Activated naive CD8-positive, alpha-beta T cell (primary cell): ENCODE measurements around the gene ANXA4.
A peak's percentile ranks its signal among the peaks of the same experiment; 100 is the strongest.
"Not testable (repeated sequence)": the region's sequence is repeated elsewhere in the genome, so short reads cannot be mapped to it uniquely, and the experiment has no call there.

Experiments
- H3K27ac Mint-ChIP-seq: one replicate; pipeline ENCODE4 v1.8.0; 2021; ENCODE audit warnings: mixed read lengths
- H3K27me3 Mint-ChIP-seq: one replicate; pipeline ENCODE4 v1.8.0; 2021; ENCODE audit warnings: mixed read lengths
- H3K36me3 Mint-ChIP-seq: one replicate; pipeline ENCODE4 v1.8.0; 2021; ENCODE audit warnings: mixed read lengths
- H3K4me1 Mint-ChIP-seq: one replicate; pipeline ENCODE4 v1.8.0; 2021; ENCODE audit warnings: low read depth, mixed read lengths
- H3K4me3 Mint-ChIP-seq: one replicate; pipeline ENCODE4 v1.8.0; 2021; ENCODE audit warnings: mild to moderate bottlenecking, mixed read lengths
- H3K9me3 Mint-ChIP-seq: one replicate; pipeline ENCODE4 v1.8.0; 2021; ENCODE audit warnings: low read depth, mixed read lengths

The ANXA4 gene

DNA sequence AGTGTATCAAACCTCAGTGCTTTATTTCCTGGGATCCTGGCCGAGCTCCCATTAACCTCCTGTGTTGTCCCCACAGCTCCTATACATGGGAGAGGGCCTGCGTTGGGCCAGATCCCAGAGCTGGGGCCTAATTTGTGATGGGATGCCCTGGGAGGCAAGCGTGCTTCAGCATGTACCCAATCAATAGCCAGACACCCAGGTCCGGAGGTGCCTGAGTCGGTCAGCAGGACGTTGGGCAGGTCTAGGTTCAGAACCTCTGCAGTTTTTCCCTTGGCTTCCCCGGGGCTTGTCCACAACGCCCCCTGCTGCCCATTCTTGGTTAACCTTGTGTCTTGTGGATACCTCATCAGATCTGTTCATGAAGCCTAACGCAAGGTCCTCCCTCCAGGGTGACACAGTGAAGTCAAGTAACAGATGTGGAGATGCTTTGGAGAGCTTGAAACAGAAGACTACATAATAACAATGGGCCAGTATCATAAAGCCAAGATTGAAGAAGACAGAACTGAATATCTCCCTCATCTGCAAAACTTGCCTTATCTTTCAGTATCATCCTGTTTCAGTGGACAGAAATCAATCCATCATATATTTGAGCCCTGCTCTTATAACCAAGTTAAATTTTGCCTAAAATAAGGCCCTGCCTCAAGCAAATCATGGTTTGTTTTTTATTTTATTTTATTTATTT is 27.3 kb upstream of the ANXA4 start:
- peak overlapping the region; percentile 1 for H3K27ac Mint-ChIP-seq
- not testable (repeated sequence) for H3K36me3 Mint-ChIP-seq, H3K9me3 Mint-ChIP-seq, H3K4me3 Mint-ChIP-seq, H3K27me3 Mint-ChIP-seq
- peaks cover 13% of the 10 kb centered on the region for H3K4me1 Mint-ChIP-seq

DNA sequence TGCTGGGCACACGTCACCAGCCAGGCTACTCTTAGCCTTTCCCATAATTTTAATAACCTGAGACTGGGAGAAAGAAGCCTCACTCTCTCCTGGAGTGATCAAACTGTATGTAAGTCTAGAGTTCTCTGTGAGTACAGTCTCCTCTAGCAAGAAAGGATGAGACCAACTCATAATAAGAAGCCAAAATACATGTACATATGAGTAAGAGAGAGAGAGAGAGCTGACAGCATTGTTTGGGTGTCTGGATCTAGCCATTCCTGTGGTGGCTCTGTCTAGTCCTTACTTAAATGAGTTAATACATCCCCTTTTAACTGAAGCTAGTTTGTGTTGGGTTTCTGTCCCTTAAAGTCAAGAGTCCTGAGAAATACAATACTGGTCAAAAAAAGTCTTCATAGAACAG is 26.0 kb upstream of the ANXA4 start:
- H3K36me3 Mint-ChIP-seq = peaks cover 4% of the 10 kb centered on the region
- H3K27ac Mint-ChIP-seq = no peak overlapping the region
- no peaks in the 10 kb centered on the region for H3K27me3 Mint-ChIP-seq
- H3K4me3 Mint-ChIP-seq = no peak overlapping the region
- peaks cover 4% of the 10 kb centered on the region for H3K9me3 Mint-ChIP-seq
- peaks cover 13% of the 10 kb centered on the region for H3K4me1 Mint-ChIP-seq

DNA sequence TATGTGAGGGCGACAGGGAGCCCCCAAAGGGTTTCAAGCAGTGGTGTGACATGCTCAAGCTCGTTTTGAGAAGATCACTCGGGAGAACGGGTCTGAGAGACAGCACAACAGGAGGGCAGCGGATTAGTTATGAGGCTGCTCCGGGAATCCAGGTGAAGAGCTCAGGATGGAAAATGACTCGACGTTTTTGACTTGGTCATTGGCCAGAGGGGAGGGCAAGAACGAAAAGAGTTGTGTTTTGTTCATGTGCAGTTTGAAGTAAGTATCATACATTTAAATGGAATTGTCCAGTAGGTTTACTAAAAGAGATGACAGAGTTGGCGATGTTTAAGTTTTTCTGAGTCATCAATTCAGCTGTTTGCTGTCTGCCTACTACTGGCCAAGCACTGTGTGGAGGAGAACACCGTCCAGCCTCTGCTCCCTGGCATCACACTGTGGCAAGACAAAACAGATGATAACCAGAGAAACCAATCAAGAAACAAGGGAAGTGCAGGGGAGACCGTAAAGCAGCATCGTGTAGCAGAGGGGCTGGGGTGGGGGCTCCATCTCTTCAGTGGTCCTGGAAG is 25.3 kb upstream of the ANXA4 start:
- H3K36me3 Mint-ChIP-seq = peaks cover under 1% of the 10 kb centered on the region
- H3K4me3 Mint-ChIP-seq = no peak overlapping the region
- H3K27me3 Mint-ChIP-seq = no peaks in the 10 kb centered on the region
- peaks cover 10% of the 10 kb centered on the region for H3K4me1 Mint-ChIP-seq
- H3K27ac Mint-ChIP-seq = no peak overlapping the region
- H3K9me3 Mint-ChIP-seq = peaks cover under 1% of the 10 kb centered on the region

DNA sequence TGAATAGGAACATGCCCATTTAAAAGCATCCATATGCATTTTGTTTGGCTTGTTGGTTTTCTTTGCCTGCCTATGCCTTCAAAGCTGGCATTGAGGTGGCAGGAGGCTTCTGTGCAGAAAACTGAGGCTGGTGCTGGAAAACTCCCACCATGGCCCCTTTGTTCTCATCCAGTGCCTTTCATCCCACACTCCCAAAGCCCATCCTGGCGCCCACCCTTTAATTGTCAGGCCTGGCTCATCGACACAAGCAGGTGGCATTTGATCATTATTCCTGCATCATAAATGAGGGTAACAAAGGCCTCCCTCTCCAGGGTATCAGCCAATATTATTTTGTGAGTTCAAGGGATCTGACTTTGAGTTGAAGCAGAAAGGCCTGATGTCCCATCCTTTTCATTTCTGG is 24.7 kb upstream of the ANXA4 start:
- no peaks in the 10 kb centered on the region for H3K36me3 Mint-ChIP-seq
- H3K27me3 Mint-ChIP-seq = no peaks in the 10 kb centered on the region
- H3K4me1 Mint-ChIP-seq = peaks cover 10% of the 10 kb centered on the region
- no peak overlapping the region for H3K27ac Mint-ChIP-seq
- H3K4me3 Mint-ChIP-seq = no peak overlapping the region
- H3K9me3 Mint-ChIP-seq = no peaks in the 10 kb centered on the region

DNA sequence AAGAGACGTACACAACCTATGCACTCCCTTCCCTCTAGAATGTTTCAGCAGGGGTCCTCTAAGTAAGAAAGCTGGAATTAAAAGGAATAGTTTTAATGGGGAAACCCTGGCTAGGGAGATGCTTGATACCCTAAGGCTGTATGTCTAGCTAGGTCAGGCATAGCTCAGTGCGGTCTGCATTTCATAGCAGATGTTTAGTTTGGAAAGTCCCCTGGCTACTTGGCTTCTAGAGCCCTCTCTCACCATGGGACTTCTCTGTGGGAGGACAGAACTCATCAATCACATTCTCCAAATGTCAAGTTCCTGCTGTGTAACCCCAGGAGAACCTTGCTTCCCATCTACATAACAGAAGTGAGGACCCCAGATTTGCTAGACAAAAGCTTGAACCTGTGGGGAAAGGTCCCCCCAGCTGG is 24.1 kb upstream of the ANXA4 start:
- H3K27ac Mint-ChIP-seq = no peak overlapping the region
- H3K4me3 Mint-ChIP-seq = no peak overlapping the region
- no peaks in the 10 kb centered on the region for H3K9me3 Mint-ChIP-seq
- no peaks in the 10 kb centered on the region for H3K36me3 Mint-ChIP-seq
- H3K4me1 Mint-ChIP-seq = peaks cover 10% of the 10 kb centered on the region
- H3K27me3 Mint-ChIP-seq = no peaks in the 10 kb centered on the region

DNA sequence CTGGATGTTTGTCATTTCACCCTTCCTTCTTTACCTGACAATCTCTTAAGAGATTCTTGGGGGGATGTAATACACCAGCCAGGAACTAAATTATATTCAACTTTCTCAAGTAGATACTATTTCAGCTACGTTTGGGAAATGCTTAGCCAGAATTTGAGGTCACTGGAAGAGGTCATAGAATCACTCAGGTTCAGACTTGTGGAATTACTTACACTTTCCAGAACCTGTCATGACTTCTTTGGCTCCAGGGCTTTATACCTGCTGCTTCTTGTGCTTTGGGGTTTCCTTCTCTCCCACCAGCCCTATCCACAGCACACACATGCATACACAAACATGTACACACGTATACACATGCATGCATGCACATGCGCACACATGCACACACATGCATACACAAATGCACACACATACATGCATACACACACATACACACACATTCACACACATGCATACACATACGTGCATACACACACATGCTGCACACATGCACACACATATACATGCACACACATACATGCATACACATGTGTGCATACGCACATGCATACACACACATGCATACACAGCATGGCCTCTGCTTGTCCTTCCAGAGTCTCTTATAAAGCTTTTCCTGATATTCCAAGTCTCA is 23.5 kb upstream of the ANXA4 start:
- no peaks in the 10 kb centered on the region for H3K36me3 Mint-ChIP-seq
- peaks cover 6% of the 10 kb centered on the region for H3K4me1 Mint-ChIP-seq
- H3K27me3 Mint-ChIP-seq = no peaks in the 10 kb centered on the region
- no peaks in the 10 kb centered on the region for H3K9me3 Mint-ChIP-seq
- H3K27ac Mint-ChIP-seq = no peak overlapping the region
- no peak overlapping the region for H3K4me3 Mint-ChIP-seq

DNA sequence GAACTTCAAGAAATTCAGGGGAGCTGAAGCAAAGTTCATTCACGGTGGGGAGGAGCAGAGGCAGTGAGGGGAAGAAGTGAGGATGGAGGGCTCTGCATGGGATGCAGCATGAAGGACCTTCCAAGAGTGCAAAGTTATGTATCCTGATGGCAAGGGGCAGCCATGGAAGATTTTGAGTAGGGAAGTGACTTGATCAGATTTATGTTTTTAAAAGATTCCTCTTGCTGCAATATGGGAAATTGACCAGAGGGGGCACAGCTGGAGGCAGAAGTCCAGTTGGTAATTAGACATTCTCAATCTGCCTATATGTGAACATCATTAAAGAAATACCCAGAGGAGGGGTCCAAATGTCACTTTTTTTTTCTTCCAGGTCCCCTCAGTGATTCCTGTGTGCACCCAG is 21.5 kb upstream of the ANXA4 start:
- H3K9me3 Mint-ChIP-seq = no peaks in the 10 kb centered on the region
- no peaks in the 10 kb centered on the region for H3K27me3 Mint-ChIP-seq
- no peak overlapping the region for H3K27ac Mint-ChIP-seq
- H3K36me3 Mint-ChIP-seq = no peaks in the 10 kb centered on the region
- H3K4me1 Mint-ChIP-seq = peaks cover 6% of the 10 kb centered on the region
- no peak overlapping the region for H3K4me3 Mint-ChIP-seq

DNA sequence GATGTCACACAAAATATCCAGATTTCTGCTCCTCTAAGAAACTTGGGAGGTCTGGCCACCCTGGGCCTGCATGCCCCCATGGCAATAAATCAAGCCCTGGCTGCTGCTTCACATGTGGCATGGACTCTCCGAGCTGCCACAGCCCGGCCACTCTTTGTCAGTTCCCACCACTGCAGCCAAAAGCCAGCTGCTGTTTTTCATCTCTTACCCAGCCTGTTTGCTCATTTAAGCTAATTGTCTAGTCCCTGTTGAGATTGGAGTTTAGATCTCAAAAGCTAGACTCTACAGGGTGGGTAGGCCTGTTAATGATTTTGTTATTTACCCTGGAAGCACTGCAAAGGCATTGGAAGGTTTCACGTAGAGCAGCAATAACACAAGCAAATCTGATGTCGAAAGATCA is 20.9 kb upstream of the ANXA4 start:
- Mint-ChIP-seq H3K4me1 (peaks cover 6% of the 10 kb centered on the region), H3K27me3 (no peaks in the 10 kb centered on the region), H3K36me3 (no peaks in the 10 kb centered on the region), H3K9me3 (no peaks in the 10 kb centered on the region), H3K4me3 (no peak overlapping the region), H3K27ac (no peak overlapping the region)

DNA sequence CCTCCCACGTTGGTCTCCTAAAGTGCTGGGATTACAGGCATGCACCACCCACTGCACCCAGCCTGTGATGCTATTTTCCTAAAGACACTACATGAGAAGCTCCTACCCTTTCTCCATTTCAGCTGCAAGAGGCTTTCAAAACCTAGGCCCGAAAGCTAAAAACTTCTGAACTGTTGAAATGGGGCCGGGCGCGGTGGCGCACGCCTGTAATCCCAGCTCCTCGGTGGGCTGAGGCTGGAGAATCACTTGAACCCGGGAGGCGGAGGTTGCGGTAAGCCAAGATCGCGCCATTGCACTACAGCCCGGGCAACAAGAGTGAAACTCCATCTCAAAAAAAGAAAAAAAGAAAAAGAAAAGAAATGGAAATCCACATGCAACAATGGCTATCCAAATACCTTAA is 18.1 kb upstream of the ANXA4 start:
- H3K27me3 Mint-ChIP-seq = no peaks in the 10 kb centered on the region

DNA sequence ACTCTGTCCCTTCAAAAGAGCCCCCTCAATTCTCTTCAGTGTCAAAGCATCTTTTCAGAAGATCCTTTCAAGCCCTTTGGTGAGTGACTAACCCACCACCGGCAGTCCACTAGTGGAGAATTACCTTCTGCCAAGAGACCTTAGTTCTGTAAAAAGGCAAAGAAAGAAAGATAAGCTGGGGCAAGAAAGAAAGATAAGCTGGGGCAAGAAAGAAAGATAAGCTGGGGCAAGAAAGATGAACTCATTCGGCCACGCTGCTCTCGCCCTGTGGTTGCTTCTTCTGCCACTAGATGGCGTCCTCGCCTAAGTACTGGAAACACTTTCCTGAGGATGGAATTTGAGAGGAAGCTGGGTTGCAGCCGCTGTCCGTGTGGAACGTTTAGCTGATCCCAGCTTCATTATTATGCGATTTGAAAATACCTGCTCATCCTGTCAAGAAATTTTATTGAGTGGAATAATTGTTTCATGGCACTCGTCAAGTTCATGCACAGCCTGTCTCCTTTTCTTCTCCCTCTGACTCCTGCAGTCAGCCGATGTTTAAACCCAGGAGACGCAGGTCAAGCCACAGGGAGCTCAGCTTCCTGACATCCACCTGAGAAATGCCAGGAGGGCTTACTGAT is 17.3 kb upstream of the ANXA4 start:
- Mint-ChIP-seq H3K9me3 (no peaks in the 10 kb centered on the region), H3K27me3 (no peaks in the 10 kb centered on the region), H3K4me3 (peak overlapping the region; percentile 63), H3K27ac (no peak overlapping the region), H3K36me3 (no peaks in the 10 kb centered on the region), H3K4me1 (peaks cover 6% of the 10 kb centered on the region)

More for the DNA sequence above, 18.1 kb upstream of the ANXA4 start:
- H3K4me1 Mint-ChIP-seq = peaks cover 6% of the 10 kb centered on the region
- no peaks in the 10 kb centered on the region for H3K36me3 Mint-ChIP-seq
- H3K27ac Mint-ChIP-seq = no peak overlapping the region
- no peak overlapping the region for H3K4me3 Mint-ChIP-seq
- no peaks in the 10 kb centered on the region for H3K9me3 Mint-ChIP-seq

DNA sequence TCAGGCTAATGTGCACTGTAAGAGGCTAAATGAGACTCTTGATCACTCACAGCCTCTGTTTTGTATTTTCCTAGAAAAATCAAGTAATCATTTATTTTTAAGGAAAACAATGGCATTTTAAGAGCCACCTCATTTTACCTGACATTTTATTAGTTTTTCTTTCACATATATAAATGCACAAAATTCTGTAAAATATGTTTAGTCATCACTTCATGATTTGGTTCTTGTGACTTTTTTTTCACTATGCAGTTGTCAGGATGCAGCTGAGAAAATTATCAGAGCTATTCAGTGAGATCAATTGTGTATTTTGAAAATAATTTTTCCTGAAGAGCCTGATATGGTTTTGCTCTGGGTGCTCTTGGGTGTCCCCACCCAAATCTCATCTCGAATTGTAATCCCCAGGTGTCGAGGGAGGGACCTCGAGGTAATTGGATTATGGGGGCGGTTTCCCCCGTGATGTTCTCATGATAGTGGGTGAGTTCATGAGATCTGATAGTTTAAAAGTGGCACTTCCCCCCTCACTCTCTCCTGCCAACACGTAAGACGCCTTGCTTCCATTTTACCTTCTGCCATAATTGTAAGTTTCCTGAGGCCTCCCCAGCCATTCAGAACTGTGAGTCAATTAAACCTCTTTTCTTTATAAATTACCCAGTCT is 16.1 kb upstream of the ANXA4 start:
- H3K27me3 Mint-ChIP-seq = no peaks in the 10 kb centered on the region
- H3K36me3 Mint-ChIP-seq = no peaks in the 10 kb centered on the region
- no peak overlapping the region for H3K4me3 Mint-ChIP-seq
- no peaks in the 10 kb centered on the region for H3K9me3 Mint-ChIP-seq
- H3K27ac Mint-ChIP-seq = no peak overlapping the region
- H3K4me1 Mint-ChIP-seq = peaks cover 6% of the 10 kb centered on the region

DNA sequence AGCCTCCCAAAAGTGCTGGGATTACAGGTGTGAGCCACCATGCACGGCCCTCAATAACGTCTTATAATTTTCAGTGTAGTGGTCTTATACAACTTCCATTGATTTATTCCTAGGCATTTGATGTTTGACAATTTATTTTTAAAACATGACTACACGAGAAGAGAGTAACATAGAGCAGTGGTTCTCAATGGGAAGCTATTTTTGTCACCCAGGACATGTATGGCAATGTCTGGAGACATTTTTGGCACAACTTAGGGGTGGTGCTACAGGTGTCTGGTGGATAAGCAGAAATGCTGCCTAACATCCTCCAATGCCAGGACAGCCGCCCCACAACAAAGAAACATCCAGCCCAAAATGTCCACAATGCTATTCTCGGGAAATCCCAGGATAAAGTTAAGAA is 12.7 kb upstream of the ANXA4 start:
- Mint-ChIP-seq H3K4me1 (peaks cover 6% of the 10 kb centered on the region), H3K9me3 (no peaks in the 10 kb centered on the region), H3K27ac (no peak overlapping the region), H3K36me3 (no peaks in the 10 kb centered on the region), H3K4me3 (no peak overlapping the region), H3K27me3 (no peaks in the 10 kb centered on the region)

DNA sequence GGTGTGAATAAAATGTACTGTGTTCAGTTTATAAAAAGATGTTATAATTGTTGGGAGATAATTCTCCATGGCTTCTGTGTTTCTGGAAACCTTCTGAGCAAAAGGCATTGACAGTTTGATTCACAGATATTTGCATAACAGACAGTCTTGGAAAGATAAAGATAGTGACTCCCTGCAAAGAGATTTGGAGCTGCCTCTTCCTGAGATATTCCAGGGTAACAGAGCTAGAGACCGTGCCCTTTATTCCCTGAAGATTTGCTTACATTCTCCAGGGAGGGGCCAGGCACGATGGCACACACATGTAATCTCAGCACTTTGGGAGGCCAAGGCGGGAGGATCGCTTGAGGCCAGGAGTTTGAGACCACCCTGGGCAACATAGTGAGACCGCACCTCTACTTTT is 12.2 kb upstream of the ANXA4 start:
- no peaks in the 10 kb centered on the region for H3K9me3 Mint-ChIP-seq
- H3K27ac Mint-ChIP-seq = no peak overlapping the region
- peaks cover 2% of the 10 kb centered on the region for H3K4me1 Mint-ChIP-seq
- no peaks in the 10 kb centered on the region for H3K27me3 Mint-ChIP-seq
- H3K36me3 Mint-ChIP-seq = no peaks in the 10 kb centered on the region
- no peak overlapping the region for H3K4me3 Mint-ChIP-seq

DNA sequence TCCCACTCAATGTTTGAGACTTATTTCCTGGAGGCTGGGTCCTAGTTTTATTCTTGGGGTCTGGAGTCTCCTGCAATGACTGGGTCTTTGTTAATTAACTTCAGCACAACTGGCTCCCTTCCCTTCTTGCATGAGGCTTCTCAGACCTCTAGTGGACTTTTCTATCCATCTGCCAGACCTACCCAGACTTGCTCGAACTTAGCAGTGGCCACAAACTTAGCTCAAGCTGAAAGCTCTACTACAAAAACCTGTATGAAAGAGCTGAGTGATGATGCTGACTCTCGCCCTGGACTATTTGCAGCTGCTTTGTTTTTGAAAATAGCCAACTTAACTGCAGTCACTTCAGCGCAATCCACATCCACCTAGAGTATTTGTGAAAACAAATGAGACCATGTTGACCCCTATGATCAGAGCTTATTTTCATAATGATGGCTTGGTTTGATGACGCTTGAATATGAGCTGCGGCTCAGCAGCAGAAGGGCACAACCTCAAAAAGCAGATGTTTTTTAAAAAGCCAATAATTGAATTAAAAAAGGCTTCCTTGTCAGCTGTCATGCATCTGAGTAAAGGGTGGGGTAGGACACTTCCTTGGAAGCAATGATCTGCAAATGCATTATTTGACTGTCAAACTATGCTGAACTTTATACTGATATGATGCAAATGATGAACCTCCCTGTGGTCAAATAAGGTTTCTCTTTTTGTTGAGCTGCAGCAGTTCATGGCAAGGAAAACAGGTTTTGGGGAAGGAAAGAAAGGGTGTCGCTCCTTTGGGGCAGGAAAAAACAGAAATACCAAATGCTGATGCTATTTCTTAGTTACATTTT is 10.6 kb upstream of the ANXA4 start:
- Mint-ChIP-seq H3K27me3 (no peaks in the 10 kb centered on the region), H3K9me3 (no peaks in the 10 kb centered on the region), H3K36me3 (no peaks in the 10 kb centered on the region), H3K4me3 (no peak overlapping the region), H3K27ac (no peak overlapping the region), H3K4me1 (no peaks in the 10 kb centered on the region)
